Fibroblast of the aortic adventitia (primary cell): Measurements from ENCODE around the gene HEXIM1. TPM values are rescaled to one million over a fixed set of nuclear protein-coding genes. Genes with fewer than 3 reads are reported as not detected.

ENCODE experiments used
- DNase-seq: peaks from one replicate; pipeline ENCODE4 v3.0.0-alpha.2; 2010; ENCODE audit warnings: low read depth
- H3K4me3 ChIP-seq: 2 replicates; pipeline ENCODE4 v1.5.1; 2011; ENCODE audit warnings: low read depth, mild to moderate bottlenecking, control low read depth, low read length, moderate library complexity
- CTCF ChIP-seq: IDR thresholded peaks from 2 replicates; pipeline ENCODE4 v1.5.1; 2011; ENCODE audit warnings: mild to moderate bottlenecking, low read length, control low read depth, inconsistent platforms; ENCODE audit not compliant: insufficient read depth
- total RNA-seq: library from RNA; depleted of rRNA; stranded (reverse); fragments of >200 nt; gene quantifications from 2 replicates; pipeline ENCODE4 v1.2.3, GENCODE V29; 2012; ENCODE audit warnings: low replicate concordance

Gene HEXIM1
- total RNA-seq, 1 donor = 10.0 TPM

DNA sequence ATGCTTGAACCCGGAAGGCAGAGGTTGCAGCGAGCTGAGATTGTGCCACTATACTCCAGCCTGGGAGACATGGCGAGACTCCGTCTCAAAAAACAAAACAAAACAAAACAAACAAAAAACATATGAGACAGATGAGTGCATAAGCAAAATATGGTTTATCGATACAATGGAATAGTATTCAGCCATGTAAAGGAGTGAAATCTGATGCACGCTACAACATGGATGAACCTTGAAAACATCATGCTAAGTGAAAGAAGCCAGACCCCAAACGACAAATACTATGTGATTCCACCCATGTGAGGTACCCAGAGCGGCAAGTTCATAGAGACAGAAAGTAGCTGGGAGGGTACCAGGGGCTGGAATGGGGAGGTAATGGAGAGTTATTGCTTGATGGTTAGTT, 22.8 kb upstream of the HEXIM1 start:
- DNase-seq = no peak
- H3K4me3 ChIP-seq = no peak overlapping the region
- TF ChIP-seq CTCF = no peak

GRCh38 chr17:45127207-45127547, 21.1 kb upstream of the HEXIM1 start:
- DNase-seq = no peak
- no peak overlapping the region for H3K4me3 ChIP-seq
- TF ChIP-seq CTCF = no peak

DNA sequence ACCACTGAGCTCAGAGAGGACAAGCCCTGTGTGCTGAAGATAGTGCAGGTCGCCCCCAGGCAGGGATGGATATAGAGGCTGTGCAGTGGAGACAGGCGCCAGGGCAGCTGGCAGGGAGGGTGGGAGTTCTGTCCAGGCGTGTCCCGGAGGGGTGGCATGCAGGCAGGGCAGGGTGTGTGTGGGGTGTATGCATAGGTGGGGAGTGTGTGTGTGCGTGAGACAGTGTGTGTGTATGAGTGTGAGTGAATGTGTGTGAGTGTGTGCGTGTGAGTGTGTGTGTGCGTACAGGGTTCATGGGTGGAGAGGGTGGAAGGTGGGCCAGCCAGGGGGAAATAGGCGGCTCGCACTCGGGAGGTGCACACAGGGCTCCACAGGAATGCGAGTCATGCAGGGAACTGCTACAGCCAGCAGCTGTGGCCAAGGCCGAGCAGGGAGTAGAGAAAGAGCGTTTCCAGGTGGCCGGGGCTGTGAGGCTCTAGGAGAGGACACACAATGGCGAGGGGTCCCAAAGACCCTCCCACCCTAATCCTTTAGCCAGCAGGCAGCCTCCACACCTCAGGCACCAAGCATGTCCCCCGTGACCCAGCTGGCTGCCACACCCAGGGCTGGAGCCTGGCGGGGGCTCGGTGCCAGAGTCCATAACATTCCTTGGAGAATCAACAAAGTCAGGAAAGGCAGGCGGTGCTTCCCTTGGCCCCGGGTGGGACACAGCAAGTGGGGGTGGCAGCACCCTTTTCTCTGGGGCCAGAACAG, 20.6 kb upstream of the HEXIM1 start:
- H3K4me3 ChIP-seq = no peak overlapping the region
- peak; percentile 60 for DNase-seq
- no peak for TF ChIP-seq CTCF

DNA sequence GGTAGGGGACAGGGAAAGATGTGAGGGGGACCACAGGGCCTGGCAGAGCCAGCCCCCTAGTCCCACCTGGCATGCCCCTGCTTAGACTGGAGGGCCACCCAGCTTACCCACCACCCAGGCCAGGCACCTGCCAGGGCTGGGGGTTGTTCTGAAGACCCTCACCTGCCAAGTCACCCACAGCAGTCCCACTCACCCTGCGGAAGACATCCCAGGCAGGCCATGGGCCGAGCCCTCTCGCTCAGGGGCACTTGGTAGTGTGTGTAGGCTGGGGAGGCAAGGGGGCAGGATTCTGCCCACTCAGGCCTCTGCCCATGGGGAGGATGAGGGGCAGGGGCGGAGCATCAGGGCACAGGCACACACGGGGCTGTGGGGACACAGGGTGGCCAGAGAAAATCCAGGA, 19.9 kb upstream of the HEXIM1 start:
- DNase-seq = no peak
- H3K4me3 ChIP-seq = no peak overlapping the region
- TF ChIP-seq CTCF = no peak

GRCh38 chr17:45128989-45129388, 19.3 kb upstream of the HEXIM1 start:
- DNase-seq = no peak
- H3K4me3 ChIP-seq = no peak overlapping the region
- no peak for TF ChIP-seq CTCF

GRCh38 chr17:45129426-45129939, 18.8 kb upstream of the HEXIM1 start:
- no peak for TF ChIP-seq CTCF
- DNase-seq = no peak
- no peak overlapping the region for H3K4me3 ChIP-seq
